DOHH2 (cell line): Measurements from ENCODE around the gene WDR59.

Source experiments
- H3F3A ChIP-seq: fragments of 200-600 bp; sonication (generic), shearing (Covaris generic); 2 replicates; pipeline ENCODE4 v1.6.0; 2016; ENCODE audit warnings: antibody characterized with exemption, mild to moderate bottlenecking; ENCODE audit not compliant: control insufficient read depth, insufficient read depth
- H3K27ac ChIP-seq: fragments of 200-600 bp; sonication (generic); 2 replicates; pipeline ENCODE4 v1.5.1; 2014; ENCODE audit warnings: low read depth, mild to moderate bottlenecking, low read length, moderate library complexity
- H3K27me3 ChIP-seq: fragments of 200-600 bp; sonication (generic); 2 replicates; pipeline ENCODE4 v1.6.1; 2014; ENCODE audit warnings: mild to moderate bottlenecking, low read length, mixed read lengths; ENCODE audit not compliant: control insufficient read depth
- H3K36me3 ChIP-seq: fragments of 200-600 bp; sonication (generic); 2 replicates; pipeline ENCODE4 v1.6.1; 2014; ENCODE audit warnings: mild to moderate bottlenecking, low read length, moderate library complexity, mixed read lengths; ENCODE audit not compliant: control insufficient read depth
- H3K4me1 ChIP-seq: fragments of 200-600 bp; sonication (generic); 2 replicates; pipeline ENCODE4 v1.6.1; 2014; ENCODE audit warnings: mild to moderate bottlenecking, low read length, mixed read lengths; ENCODE audit not compliant: control insufficient read depth
- H3K4me2 ChIP-seq: fragments of 200-600 bp; sonication (generic); 2 replicates; pipeline ENCODE4 v1.6.0; 2014; ENCODE audit warnings: mild to moderate bottlenecking, low read length, moderate library complexity
- H3K4me3 ChIP-seq: fragments of 200-600 bp; sonication (generic); 2 replicates; pipeline ENCODE4 v1.5.1; 2014; ENCODE audit warnings: mild to moderate bottlenecking, low read length, mixed read lengths
- H3K79me2 ChIP-seq: fragments of 200-600 bp; sonication (generic); 2 replicates; pipeline ENCODE4 v1.6.1; 2014; ENCODE audit warnings: mild to moderate bottlenecking, low read length, mixed read lengths; ENCODE audit not compliant: control insufficient read depth
- H3K9me2 ChIP-seq: fragments of 200-600 bp; sonication (generic); replicated peaks from 2 replicates; pipeline ENCODE4 v1.6.1; 2014; ENCODE audit warnings: mild to moderate bottlenecking, low read length, mixed read lengths; ENCODE audit not compliant: control insufficient read depth
- H3K9me3 ChIP-seq: fragments of 200-600 bp; sonication (generic); 2 replicates; pipeline ENCODE4 v1.6.1; 2014; ENCODE audit warnings: antibody characterized with exemption, low read length, mixed read lengths; ENCODE audit not compliant: control insufficient read depth, insufficient read depth
- H4K20me1 ChIP-seq: fragments of 200-600 bp; sonication (generic); 2 replicates; pipeline ENCODE4 v1.6.0; 2014; ENCODE audit warnings: low read depth, mild to moderate bottlenecking, antibody characterized with exemption, low read length, moderate library complexity; ENCODE audit not compliant: control insufficient read depth, insufficient read depth
- EZH2phosphoT487 ChIP-seq: fragments of 200-600 bp; sonication (generic); IDR thresholded peaks from 2 replicates; pipeline ENCODE4 v1.6.1; 2017; ENCODE audit warnings: borderline replicate concordance, mild to moderate bottlenecking, antibody characterized with exemption, low read length, moderate library complexity, mixed read lengths
- TF ChIP-seq, protein P1 (sequence below): fragments of 200-600 bp; sonication (generic); IDR thresholded peaks from one replicate; pipeline ENCODE4 v1.5.1; 2014; ENCODE audit warnings: antibody characterized with exemption, mild to moderate bottlenecking, low read depth, low read length; ENCODE audit not compliant: poor library complexity, severe bottlenecking

WDR59 gene

DNA sequence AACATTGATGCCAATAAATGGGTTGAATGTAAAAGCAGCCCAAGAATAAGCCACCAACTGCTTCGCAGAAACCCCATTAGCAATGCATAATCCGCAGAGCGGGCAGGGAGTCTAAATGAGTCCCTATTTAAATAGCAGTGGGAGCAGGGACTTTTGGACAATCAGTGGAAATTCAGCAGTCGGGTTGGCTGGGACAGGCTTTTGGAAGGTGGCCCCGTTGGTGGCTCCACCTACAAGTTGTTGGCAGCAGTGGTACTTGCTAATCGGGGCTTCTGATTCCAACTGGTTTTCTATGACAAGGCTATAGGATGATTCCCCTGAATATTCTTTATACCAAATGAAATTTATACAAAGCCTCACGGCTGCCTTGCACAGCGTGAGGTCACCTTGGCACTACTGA lies 86.3 kb downstream of the WDR59 start:
- no peak overlapping the region for H3K4me2 ChIP-seq
- no peaks in the 10 kb centered on the region for H3K27me3 ChIP-seq
- TF ChIP-seq EZH2phosphoT487, result no peak
- TF ChIP-seq, protein P1, sequence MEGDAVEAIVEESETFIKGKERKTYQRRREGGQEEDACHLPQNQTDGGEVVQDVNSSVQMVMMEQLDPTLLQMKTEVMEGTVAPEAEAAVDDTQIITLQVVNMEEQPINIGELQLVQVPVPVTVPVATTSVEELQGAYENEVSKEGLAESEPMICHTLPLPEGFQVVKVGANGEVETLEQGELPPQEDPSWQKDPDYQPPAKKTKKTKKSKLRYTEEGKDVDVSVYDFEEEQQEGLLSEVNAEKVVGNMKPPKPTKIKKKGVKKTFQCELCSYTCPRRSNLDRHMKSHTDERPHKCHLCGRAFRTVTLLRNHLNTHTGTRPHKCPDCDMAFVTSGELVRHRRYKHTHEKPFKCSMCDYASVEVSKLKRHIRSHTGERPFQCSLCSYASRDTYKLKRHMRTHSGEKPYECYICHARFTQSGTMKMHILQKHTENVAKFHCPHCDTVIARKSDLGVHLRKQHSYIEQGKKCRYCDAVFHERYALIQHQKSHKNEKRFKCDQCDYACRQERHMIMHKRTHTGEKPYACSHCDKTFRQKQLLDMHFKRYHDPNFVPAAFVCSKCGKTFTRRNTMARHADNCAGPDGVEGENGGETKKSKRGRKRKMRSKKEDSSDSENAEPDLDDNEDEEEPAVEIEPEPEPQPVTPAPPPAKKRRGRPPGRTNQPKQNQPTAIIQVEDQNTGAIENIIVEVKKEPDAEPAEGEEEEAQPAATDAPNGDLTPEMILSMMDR, result no peak
- H3K27ac ChIP-seq, result no peak overlapping the region
- H3K4me3 ChIP-seq, result no peak overlapping the region
- H3K9me2 ChIP-seq, result no peaks in the 10 kb centered on the region
- peaks cover 3% of the 10 kb centered on the region for H3K4me1 ChIP-seq
- H3K79me2 ChIP-seq, result no peaks in the 10 kb centered on the region
- no peaks in the 10 kb centered on the region for H4K20me1 ChIP-seq
- H3F3A ChIP-seq, result no peaks in the 10 kb centered on the region
- H3K36me3 ChIP-seq, result peaks cover 8% of the 10 kb centered on the region; the same call in 1 of the 2 replicates
- no peaks in the 10 kb centered on the region for H3K9me3 ChIP-seq

DNA sequence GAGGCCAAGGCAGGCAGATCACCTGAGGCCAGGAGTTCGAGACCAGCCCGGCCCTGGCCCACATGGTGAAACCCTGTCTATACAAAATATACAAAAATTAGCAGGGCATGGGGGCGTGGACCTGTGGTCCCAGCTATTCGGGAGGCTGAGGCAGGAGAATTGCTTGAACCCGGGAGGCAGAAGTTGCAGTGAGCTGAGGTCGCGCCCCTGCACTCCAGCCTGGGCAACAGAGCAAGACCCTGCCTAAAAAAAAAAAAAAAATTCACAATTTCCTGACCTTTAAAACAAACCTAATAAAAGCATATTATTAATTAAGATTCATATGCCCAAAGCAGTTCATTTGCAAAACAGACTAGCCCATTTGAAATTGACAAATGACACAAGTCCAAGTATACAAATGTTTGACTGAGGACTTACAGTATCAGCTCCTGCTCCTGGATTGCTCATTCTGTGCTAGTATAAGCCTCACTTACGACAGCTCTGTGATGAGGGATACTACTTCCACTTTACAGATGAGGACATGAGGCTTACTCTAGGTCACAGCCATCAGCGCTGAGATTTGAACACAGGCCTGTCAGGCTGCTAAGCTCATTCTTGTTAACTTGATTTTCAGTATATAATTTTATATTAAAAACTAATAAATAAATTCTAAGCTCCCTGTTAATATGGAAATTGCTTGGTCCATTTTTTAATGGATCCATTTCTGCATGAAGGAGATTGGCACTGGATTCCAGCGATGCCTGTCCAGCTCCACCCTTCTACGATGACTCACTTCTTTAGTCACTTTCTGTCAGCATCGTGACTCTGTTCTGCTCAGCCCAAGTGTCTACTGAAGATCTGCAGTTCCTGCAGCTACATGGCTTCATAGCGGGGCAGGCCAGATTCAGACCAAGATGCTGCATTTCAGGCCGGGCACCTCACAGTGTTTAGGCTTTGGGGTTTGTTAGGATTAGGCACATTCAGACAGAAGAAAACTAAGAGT lies 88.2 kb downstream of the WDR59 start:
- Histone ChIP-seq H3K4me2 (no peak overlapping the region), H4K20me1 (no peaks in the 10 kb centered on the region), H3K27ac (no peak overlapping the region), H3F3A (no peaks in the 10 kb centered on the region), H3K27me3 (no peaks in the 10 kb centered on the region), H3K9me2 (no peaks in the 10 kb centered on the region), H3K79me2 (no peaks in the 10 kb centered on the region), H3K9me3 (no peaks in the 10 kb centered on the region), H3K4me3 (no peak overlapping the region), H3K36me3 (peaks cover 24% of the 10 kb centered on the region), H3K4me1 (peaks cover 18% of the 10 kb centered on the region)
- TF ChIP-seq, protein P1, result no peak
- no peak for TF ChIP-seq EZH2phosphoT487

DNA sequence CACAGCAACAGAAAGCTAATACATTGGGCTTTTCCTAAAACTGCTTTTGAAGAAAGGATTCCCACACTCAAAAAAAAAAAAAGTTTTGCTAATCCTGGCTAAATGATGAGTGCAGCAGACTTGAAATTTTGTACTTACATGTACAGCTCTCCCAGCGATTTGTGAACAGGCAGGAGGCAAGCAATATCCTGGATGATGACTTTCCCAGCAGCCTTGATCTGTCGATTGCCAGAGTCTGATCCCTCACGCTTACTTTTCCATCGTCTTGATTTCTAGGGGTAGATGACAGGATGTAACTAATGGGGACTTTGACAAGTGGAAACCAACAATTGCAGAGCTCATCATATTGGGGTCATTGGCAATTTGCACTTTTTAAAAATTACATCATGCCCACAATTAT lies 91.4 kb downstream of the WDR59 start:
- H3K36me3 ChIP-seq, result peaks cover 33% of the 10 kb centered on the region
- peak overlapping the region; percentile 51 for H3K4me2 ChIP-seq
- no peaks in the 10 kb centered on the region for H3K79me2 ChIP-seq
- H3K4me3 ChIP-seq, result peak overlapping the region; percentile 38; the same call in 1 of the 2 replicates
- TF ChIP-seq EZH2phosphoT487, result no peak
- TF ChIP-seq, protein P1, result no peak
- H3K27me3 ChIP-seq, result no peaks in the 10 kb centered on the region
- H3K27ac ChIP-seq, result peak overlapping the region; percentile 56; the same call in 1 of the 2 replicates
- peaks cover 18% of the 10 kb centered on the region for H3K4me1 ChIP-seq
- no peaks in the 10 kb centered on the region for H3K9me2 ChIP-seq
- no peaks in the 10 kb centered on the region for H3K9me3 ChIP-seq
- H4K20me1 ChIP-seq, result no peaks in the 10 kb centered on the region
- no peaks in the 10 kb centered on the region for H3F3A ChIP-seq
